IPS DF 6.9 (cell line): ENCODE measurements around the gene KATNA1.

Experiments used
- DNase-seq: peaks from one replicate; pipeline ENCODE4 v3.0.0-alpha.2; 2013; ENCODE audit warnings: low read depth, low spot score
- H3K27ac ChIP-seq: one replicate; pipeline ENCODE4 v1.5.1; 2013; ENCODE audit warnings: low read length, control low read depth
- H3K27me3 ChIP-seq: 2 replicates; pipeline ENCODE4 v1.6.1; 2013; ENCODE audit warnings: mild to moderate bottlenecking, low read length; ENCODE audit not compliant: control insufficient read depth, insufficient read depth
- H3K36me3 ChIP-seq: 2 replicates; pipeline ENCODE4 v1.6.1; 2013; ENCODE audit warnings: low read length; ENCODE audit not compliant: control insufficient read depth, insufficient read depth
- H3K4me1 ChIP-seq: 2 replicates; pipeline ENCODE4 v1.6.1; 2013; ENCODE audit warnings: low read length; ENCODE audit not compliant: control insufficient read depth, insufficient read depth
- H3K4me3 ChIP-seq: 2 replicates; pipeline ENCODE4 v1.5.1; 2013; ENCODE audit warnings: mild to moderate bottlenecking, low read length
- H3K9me3 ChIP-seq: 2 replicates; pipeline ENCODE4 v1.6.1; 2013; ENCODE audit warnings: low read length, inconsistent platforms; ENCODE audit not compliant: control insufficient read depth, insufficient read depth
- WGBS: extraction: QIAGEN DNeasy Blood & Tissue Kit; methylation state at CpG from one replicate; pipeline ENCODE4 v1.1.7; 2013; ENCODE audit warnings: mixed read lengths, missing lambda C conversion rate; ENCODE audit not compliant: insufficient read length, insufficient coverage; 5-methylcytosine and 5-hydroxymethylcytosine counted together

The KATNA1 gene

GRCh38 chr6:149614337-149614736 lies 34.2 kb downstream of the KATNA1 start:
- no CpG with 5 or more reads among the region's 4 CpGs for WGBS
- Histone ChIP-seq H3K27me3 (no peaks in the 10 kb centered on the region), H3K4me1 (no peaks in the 10 kb centered on the region), H3K36me3 (no peaks in the 10 kb centered on the region), H3K27ac (no peak overlapping the region), H3K4me3 (no peak overlapping the region), H3K9me3 (no peaks in the 10 kb centered on the region)
- DNase-seq = no peak

GRCh38 chr6:149608381-149608982 lies 40.0 kb downstream of the KATNA1 start:
- no peak for DNase-seq
- Histone ChIP-seq H3K4me1 (no peaks in the 10 kb centered on the region), H3K9me3 (no peaks in the 10 kb centered on the region), H3K27ac (no peak overlapping the region), H3K36me3 (no peaks in the 10 kb centered on the region), H3K27me3 (no peaks in the 10 kb centered on the region), H3K4me3 (no peak overlapping the region)
- no CpG with 5 or more reads among the region's 7 CpGs for WGBS

- no peaks in the 10 kb centered on the region for H3K36me3 ChIP-seq
- H3K27me3 ChIP-seq = no peaks in the 10 kb centered on the region
- no peak overlapping the region for H3K4me3 ChIP-seq
- no peak overlapping the region for H3K27ac ChIP-seq
- no peaks in the 10 kb centered on the region for H3K9me3 ChIP-seq
- DNase-seq = no peak
- no CpG with 5 or more reads among the region's 4 CpGs for WGBS
- no peaks in the 10 kb centered on the region for H3K4me1 ChIP-seq
Measured at GRCh38 chr6:149600508-149600907, 48.0 kb downstream of the KATNA1 start.

DNA sequence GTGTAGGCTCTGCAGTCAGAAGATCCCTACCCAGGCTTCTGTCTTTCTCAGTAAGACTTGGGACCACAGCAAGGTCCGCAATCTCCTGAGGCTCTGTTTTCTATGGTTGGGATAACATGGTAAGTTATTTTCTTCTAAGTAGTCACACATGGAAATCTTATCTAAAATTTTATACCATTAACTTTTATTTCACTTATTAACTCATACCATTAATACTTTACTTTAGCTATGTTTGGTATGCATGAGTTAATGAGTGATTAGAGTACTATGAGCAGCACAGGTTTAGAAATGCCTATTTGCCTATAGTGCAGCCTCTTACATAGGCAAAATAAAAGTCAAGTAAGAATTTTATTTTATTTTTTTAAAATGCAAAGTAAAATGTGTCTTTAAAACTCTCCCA lies 55.1 kb downstream of the KATNA1 start:
- Histone ChIP-seq H3K27ac (no peak overlapping the region), H3K36me3 (peaks cover 5% of the 10 kb centered on the region), H3K9me3 (no peaks in the 10 kb centered on the region), H3K4me3 (no peak overlapping the region), H3K4me1 (no peaks in the 10 kb centered on the region), H3K27me3 (no peaks in the 10 kb centered on the region)
- no CpG with 5 or more reads among the region's 1 CpG for WGBS
- no peak for DNase-seq

- no peaks in the 10 kb centered on the region for H3K9me3 ChIP-seq
- no peak overlapping the region for H3K4me3 ChIP-seq
- H3K4me1 ChIP-seq = no peaks in the 10 kb centered on the region
- no CpG with 5 or more reads among the region's 2 CpGs for WGBS
- H3K27me3 ChIP-seq = no peaks in the 10 kb centered on the region
- no peak for DNase-seq
- no peak overlapping the region for H3K27ac ChIP-seq
- peaks cover 5% of the 10 kb centered on the region for H3K36me3 ChIP-seq
Measured at GRCh38 chr6:149592983-149593382, 55.5 kb downstream of the KATNA1 start.

DNA sequence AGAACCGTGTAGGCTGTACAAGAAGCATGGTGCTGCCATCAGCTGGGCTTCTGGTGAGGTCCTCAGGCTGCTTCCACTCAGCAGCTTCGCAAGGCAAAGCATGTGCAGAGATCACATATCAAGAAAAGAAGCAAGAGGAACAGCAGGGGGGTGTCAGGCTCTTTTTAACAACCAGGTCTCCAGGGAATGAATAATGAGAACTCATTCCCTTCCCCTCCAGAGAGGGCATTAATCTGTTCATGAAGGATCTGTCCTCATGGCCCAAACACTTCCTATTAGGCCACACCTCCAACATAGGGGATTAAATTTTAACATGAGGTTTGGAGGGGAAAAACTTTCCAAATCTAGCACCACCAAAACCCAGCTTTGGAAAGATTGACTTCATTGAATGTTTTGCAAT lies 62.4 kb downstream of the KATNA1 start:
- Histone ChIP-seq H3K4me1 (no peaks in the 10 kb centered on the region), H3K36me3 (no peaks in the 10 kb centered on the region; the same call in 1 of the 2 replicates), H3K27ac (no peak overlapping the region), H3K4me3 (no peak overlapping the region), H3K27me3 (no peaks in the 10 kb centered on the region), H3K9me3 (no peaks in the 10 kb centered on the region)
- WGBS = no CpG with 5 or more reads among the region's 2 CpGs
- DNase-seq = no peak

GRCh38 chr6:149581349-149581748 lies 67.2 kb downstream of the KATNA1 start:
- no peaks in the 10 kb centered on the region for H3K9me3 ChIP-seq
- no peak for DNase-seq
- no peak overlapping the region for H3K4me3 ChIP-seq
- H3K4me1 ChIP-seq = no peaks in the 10 kb centered on the region
- H3K27me3 ChIP-seq = no peaks in the 10 kb centered on the region
- WGBS = no CpG with 5 or more reads among the region's 5 CpGs
- no peak overlapping the region for H3K27ac ChIP-seq
- no peaks in the 10 kb centered on the region; the same call in 1 of the 2 replicates for H3K36me3 ChIP-seq

DNA sequence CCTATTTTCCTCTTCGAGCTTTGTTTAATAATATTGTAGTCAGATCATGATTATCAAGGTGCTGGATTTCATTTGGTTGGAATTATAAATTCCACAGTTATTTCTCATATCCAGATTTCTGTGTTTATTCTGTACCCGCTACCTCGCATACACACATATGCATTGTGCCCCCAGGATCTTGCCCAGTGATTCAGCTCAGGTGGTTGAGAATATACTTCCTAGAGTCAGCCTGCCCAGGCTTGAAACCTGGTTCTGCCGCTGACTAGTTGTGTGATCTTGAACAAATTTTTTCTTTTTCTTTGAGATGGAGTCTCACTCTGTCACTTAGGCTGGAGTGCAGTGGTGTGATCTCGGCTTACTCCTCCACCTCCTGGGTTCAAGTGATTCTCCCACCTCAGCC lies 67.6 kb downstream of the KATNA1 start:
- Histone ChIP-seq H3K4me1 (no peaks in the 10 kb centered on the region), H3K36me3 (no peaks in the 10 kb centered on the region; the same call in 1 of the 2 replicates), H3K27me3 (no peaks in the 10 kb centered on the region), H3K4me3 (no peak overlapping the region), H3K27ac (no peak overlapping the region), H3K9me3 (no peaks in the 10 kb centered on the region)
- no CpG with 5 or more reads among the region's 5 CpGs for WGBS
- DNase-seq = no peak

- Histone ChIP-seq H3K36me3 (no peaks in the 10 kb centered on the region; the same call in 1 of the 2 replicates), H3K27me3 (no peaks in the 10 kb centered on the region), H3K4me1 (no peaks in the 10 kb centered on the region), H3K9me3 (no peaks in the 10 kb centered on the region), H3K4me3 (no peak overlapping the region), H3K27ac (no peak overlapping the region)
- DNase-seq = no peak
- no CpG with 5 or more reads among the region's 7 CpGs for WGBS
Measured at GRCh38 chr6:149567945-149568585, 80.4 kb downstream of the KATNA1 start.

DNA sequence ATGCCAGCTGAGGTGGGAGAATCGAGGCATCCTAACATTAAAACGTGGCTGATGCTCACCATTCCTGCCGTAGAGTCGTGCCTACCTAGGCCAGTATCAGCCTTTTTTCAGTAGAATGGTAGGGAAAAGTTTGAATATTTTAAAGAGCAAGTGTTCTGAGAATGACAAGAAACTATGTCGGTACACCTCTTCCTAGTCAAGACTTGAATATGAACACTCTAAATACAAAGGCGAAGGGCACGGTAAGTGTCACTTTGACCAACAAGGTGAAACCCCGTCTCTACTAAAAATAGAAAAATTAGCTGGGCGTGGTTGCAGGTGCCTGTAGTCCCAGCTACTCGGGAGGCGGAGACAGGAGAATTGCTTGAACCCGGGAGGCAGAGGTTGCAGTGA lies 81.3 kb downstream of the KATNA1 start:
- DNase-seq = no peak
- Histone ChIP-seq H3K9me3 (no peaks in the 10 kb centered on the region), H3K4me3 (peak overlapping the region; percentile 69; the same call in 1 of the 2 replicates), H3K36me3 (no peaks in the 10 kb centered on the region; the same call in 1 of the 2 replicates), H3K4me1 (no peaks in the 10 kb centered on the region), H3K27ac (no peak overlapping the region), H3K27me3 (no peaks in the 10 kb centered on the region)
- no CpG with 5 or more reads among the region's 12 CpGs for WGBS
